Measurements from ENCODE around the gene ZNF32. TPM values are rescaled to one million over a fixed set of nuclear protein-coding genes. Genes with fewer than 3 reads are reported as not detected.
"Not testable (repeated sequence)": the region's sequence is repeated elsewhere in the genome, so short reads cannot be mapped to it uniquely, and the experiment has no call there.

Gene ZNF32
- total RNA-seq, 2 experiments from 2014 or later: 16.5 to 18.0 TPM

DNA sequence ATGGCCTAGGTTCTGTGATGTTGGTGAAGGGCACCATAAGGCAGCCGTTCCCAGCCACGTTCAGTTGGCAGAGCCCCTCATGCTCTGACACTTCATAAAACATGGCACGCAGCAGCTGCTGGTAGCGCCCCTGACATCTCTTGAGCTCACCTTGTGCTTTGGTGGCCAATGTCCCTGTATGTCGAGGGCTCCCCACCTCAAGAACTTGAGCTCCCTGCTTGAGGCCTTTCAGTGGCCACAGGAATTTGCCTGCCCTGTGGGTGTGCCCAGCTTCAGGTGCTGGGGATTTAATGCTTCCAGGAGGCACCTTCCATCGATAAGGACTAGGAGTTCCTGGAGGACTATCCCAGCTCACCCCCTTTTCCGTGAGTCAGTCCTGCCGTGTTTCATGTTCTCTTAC is 9.5 kb upstream of the ZNF32 start:
- no peaks in the 10 kb centered on the region for H3K9me3 Mint-ChIP-seq (ENCODE audit: insufficient read depth)
- no peak overlapping the region for H3K4me3 Mint-ChIP-seq
- DNase-seq (no peak), ATAC-seq (no peak)
- POLR2A ChIA-PET: no interaction called here
- no peaks in the 10 kb centered on the region for H3K4me1 Mint-ChIP-seq (ENCODE audit: low read depth)
- H3K27me3 Mint-ChIP-seq (ENCODE audit: low read depth): peaks cover 22% of the 10 kb centered on the region
- no peak overlapping the region for H3K27ac Mint-ChIP-seq
- H3K36me3 Mint-ChIP-seq (ENCODE audit: low read depth): no peaks in the 10 kb centered on the region
- CTCF ChIA-PET: interaction anchor here (0.8 to 1.7 kb wide), 2 partner anchors 9 to 25 kb away, joined by 3 to 5 read pairs; partner anchors contain the start of gene ZNF32

DNA sequence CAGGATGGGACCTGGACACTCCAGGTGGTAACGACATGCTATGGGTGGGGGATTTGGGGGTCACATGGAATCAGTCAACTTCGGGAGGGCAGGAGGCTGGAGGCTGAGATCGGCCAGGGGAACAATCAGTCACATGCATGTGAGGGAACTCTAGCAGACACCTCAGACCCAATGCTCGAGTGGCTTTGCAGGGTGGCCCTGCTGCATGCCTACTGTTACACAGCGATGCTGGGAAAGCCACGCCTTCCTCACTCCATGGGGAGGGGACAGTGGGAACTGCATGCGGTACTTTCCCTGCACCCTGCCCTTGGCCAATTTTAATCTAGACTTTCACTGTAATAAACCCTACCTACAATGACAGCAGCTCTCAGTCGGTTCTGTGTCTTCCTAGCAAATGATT is 6.6 kb upstream of the ZNF32 start:
- Mint-ChIP-seq H3K27ac (no peak overlapping the region), H3K27me3 (ENCODE audit: low read depth) (peaks cover 23% of the 10 kb centered on the region), H3K4me3 (no peak overlapping the region), H3K36me3 (ENCODE audit: low read depth) (no peaks in the 10 kb centered on the region), H3K9me3 (ENCODE audit: insufficient read depth) (no peaks in the 10 kb centered on the region), H3K4me1 (ENCODE audit: low read depth) (no peaks in the 10 kb centered on the region)
- ATAC-seq (no peak), DNase-seq (no peak)
- POLR2A ChIA-PET: no interaction called here
- CTCF ChIA-PET: interaction anchor here (1.4 kb wide), 1 partner anchor 15 kb away, joined by 4 read pairs; no protein-coding TSS in a partner anchor

DNA sequence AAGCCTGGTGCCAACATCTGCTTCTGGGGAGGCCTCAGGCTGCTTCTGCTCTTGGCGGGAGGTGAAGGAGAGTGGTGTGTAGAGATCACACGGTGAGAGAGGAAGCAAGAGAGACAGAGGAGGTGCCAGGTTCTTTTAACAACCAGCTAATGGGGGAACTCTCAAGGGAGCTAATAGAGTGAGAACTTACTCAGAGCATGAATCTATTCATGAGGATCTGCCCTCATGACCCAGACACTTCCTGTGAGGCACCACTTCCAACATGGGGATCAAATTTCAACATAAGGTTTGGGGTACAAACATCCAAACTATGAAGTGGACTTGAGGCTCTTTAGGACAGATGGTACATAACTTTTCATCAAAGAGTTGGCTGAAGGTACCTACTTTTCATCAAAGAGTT is 5.1 kb upstream of the ZNF32 start:
- Mint-ChIP-seq H3K9me3 (ENCODE audit: insufficient read depth) (no peaks in the 10 kb centered on the region), H3K27me3 (ENCODE audit: low read depth) (peaks cover 29% of the 10 kb centered on the region), H3K4me1 (ENCODE audit: low read depth) (peaks cover 7% of the 10 kb centered on the region), H3K27ac (no peak overlapping the region), H3K36me3 (ENCODE audit: low read depth) (peaks cover 4% of the 10 kb centered on the region), H3K4me3 (no peak overlapping the region)
- ATAC-seq (no peak), DNase-seq (no peak)
- ChIA-PET POLR2A (no interaction called here), CTCF (interaction anchor here (1.0 kb wide), 1 partner anchor 44 kb away, joined by 3 read pairs; no protein-coding TSS in a partner anchor)

DNA sequence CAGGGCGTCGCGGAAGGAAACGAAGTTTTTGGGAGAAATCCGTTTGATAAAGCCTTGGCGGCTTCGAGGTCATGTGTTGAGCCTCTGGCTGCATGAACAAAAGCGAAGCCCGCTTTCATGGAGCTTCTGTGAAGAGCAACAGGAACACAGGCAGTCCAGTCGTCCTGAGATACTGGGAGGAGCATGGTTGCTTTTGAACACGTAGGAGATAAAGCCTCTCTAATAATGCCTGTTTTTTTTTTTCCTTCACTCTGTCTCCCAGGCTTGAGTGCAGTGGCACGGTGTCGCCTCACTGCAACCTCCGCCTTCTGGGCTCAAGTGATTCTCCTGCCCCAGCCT is 473 bp upstream of the ZNF32 start:
- ATAC-seq (peak; percentile 2), DNase-seq (no peak)
- ChIA-PET CTCF (interaction anchor here (1.2 to 2.0 kb wide), 3 partner anchors 8 to 54 kb away, joined by 3 to 5 read pairs (median 5); no protein-coding TSS in a partner anchor), POLR2A (no interaction called here)
- Mint-ChIP-seq H3K27ac (peak overlapping the region; percentile 82), H3K9me3 (ENCODE audit: insufficient read depth) (peaks cover 34% of the 10 kb centered on the region), H3K27me3 (ENCODE audit: low read depth) (peaks cover 16% of the 10 kb centered on the region), H3K36me3 (ENCODE audit: low read depth) (peaks cover 39% of the 10 kb centered on the region), H3K4me3 (peak overlapping the region; percentile 85), H3K4me1 (ENCODE audit: low read depth) (peaks cover 24% of the 10 kb centered on the region)

DNA sequence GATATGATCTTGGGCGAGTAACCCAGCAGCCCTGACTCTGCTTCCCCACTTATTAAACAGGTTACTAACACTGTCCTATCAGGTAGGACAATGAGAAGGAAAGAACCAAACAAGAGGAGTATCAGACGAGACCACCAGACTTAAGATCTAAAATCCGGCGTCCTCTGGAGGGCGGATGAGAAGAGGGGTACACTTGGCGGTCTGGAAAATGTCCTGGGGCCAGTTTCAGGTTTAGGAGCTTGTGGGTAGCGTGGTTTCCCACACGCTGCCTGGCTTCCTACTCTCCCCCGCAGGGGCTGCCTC is 635 bp downstream of the ZNF32 start:
- H3K27ac Mint-ChIP-seq: peak overlapping the region; percentile 82
- H3K36me3 Mint-ChIP-seq (ENCODE audit: low read depth): peaks cover 50% of the 10 kb centered on the region
- peak overlapping the region; percentile 85 for H3K4me3 Mint-ChIP-seq
- no peak for ATAC-seq
- peaks cover 12% of the 10 kb centered on the region for H3K27me3 Mint-ChIP-seq (ENCODE audit: low read depth)
- H3K4me1 Mint-ChIP-seq (ENCODE audit: low read depth): peaks cover 24% of the 10 kb centered on the region
- H3K9me3 Mint-ChIP-seq (ENCODE audit: insufficient read depth): peaks cover 41% of the 10 kb centered on the region
- ChIA-PET CTCF (interaction anchor here (0.6 to 2.0 kb wide), 3 partner anchors 10 to 34 kb away, joined by 3 to 5 read pairs (median 3); no protein-coding TSS in a partner anchor), POLR2A (no interaction called here)
- peak; percentile 45 for DNase-seq

DNA sequence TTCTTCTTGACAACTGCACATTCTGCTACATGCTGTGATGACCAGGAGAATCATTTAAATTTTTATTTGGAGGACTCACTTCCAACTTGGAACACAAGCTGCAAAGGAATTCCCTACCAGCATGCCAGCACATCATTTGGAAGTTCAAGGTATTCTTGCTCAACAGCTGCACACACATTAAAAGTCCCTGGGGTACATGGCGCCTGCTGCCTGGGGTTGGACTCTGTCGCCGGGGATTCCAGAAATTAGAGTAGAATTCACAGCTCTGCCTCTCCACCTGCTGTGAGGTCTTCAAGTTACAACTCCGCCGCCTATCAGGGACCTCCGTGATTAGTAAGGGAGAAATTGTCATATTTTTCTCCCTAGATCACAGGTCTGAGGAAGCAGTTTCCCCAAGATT is 1.1 kb downstream of the ZNF32 start:
- H3K9me3 Mint-ChIP-seq (ENCODE audit: insufficient read depth): peaks cover 41% of the 10 kb centered on the region
- no peak for ATAC-seq
- ChIA-PET CTCF (interaction anchor here (0.6 to 2.0 kb wide), 3 partner anchors 10 to 33 kb away, joined by 3 to 5 read pairs (median 3); no protein-coding TSS in a partner anchor), POLR2A (no interaction called here)
- DNase-seq: no peak
- peaks cover 24% of the 10 kb centered on the region for H3K4me1 Mint-ChIP-seq (ENCODE audit: low read depth)
- no peak overlapping the region for H3K27ac Mint-ChIP-seq
- peaks cover 8% of the 10 kb centered on the region for H3K27me3 Mint-ChIP-seq (ENCODE audit: low read depth)
- H3K4me3 Mint-ChIP-seq: peak overlapping the region; percentile 85
- H3K36me3 Mint-ChIP-seq (ENCODE audit: low read depth): peaks cover 54% of the 10 kb centered on the region

DNA sequence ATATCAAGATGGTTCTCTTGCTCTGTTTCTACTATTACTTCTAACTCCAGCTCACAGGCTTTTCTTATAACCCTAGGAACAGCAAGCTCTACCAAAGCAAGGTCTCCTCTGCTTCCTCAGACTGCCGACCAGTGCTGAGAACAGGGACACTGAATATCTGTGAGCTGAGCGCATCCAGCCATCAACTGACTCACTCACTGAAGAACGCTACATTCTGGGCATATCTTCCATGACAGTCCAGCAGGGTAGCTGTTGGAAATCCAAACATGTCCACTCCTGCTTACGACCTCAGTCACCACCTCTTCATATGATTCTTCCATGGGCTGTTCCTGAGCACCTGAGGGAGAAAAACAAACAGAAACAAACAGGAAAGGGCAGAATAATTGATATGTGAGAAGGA is 2.8 kb downstream of the ZNF32 start:
- DNase-seq (no peak), ATAC-seq (no peak)
- POLR2A ChIA-PET: no interaction called here
- Mint-ChIP-seq H3K9me3 (ENCODE audit: insufficient read depth) (peaks cover 50% of the 10 kb centered on the region), H3K4me1 (ENCODE audit: low read depth) (peaks cover 24% of the 10 kb centered on the region), H3K36me3 (ENCODE audit: low read depth) (peaks cover 54% of the 10 kb centered on the region), H3K4me3 (no peak overlapping the region), H3K27me3 (ENCODE audit: low read depth) (peaks cover 8% of the 10 kb centered on the region), H3K27ac (no peak overlapping the region)
- CTCF ChIA-PET: no interaction called here

DNA sequence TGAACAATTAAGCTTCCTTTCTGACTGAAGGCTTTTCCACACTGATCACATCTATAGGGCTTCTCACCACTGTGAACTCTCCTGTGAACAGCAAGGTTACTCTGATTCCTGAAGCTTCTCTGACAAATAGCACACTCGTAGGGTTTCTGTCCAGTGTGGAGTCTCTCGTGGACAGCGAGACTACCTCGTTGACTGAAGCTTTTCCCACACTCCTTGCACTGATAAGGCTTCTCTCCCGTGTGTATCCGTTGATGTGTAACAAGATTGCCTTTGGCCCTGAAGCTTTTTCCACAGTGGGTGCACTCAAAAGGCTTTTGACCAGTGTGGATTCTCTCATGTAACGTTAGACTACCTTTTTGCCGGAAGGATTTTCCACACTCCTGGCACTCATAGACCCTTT is 4.4 kb downstream of the ZNF32 start:
- POLR2A ChIA-PET: no interaction called here
- peaks cover 54% of the 10 kb centered on the region for H3K36me3 Mint-ChIP-seq (ENCODE audit: low read depth)

DNA sequence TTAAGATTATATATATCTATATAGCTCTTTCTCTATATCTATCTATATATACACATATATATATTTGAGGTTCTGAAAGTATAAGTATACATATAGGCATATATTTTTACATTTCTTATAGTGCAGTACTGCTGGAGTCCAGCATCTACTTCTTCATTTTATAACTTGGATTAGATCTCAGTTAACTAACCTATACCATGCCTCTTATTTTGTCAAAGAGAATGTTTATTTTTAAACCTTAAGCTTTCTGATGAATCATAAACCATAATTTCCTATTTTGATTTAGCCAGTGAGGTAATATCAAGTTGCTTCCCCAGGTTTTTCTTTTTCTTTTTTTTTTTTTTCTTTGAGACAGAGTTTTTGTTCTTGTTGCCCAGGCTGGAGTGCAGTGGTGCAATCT is 8.1 kb downstream of the ZNF32 start:
- CTCF ChIA-PET: no interaction called here
- no peak overlapping the region for H3K4me3 Mint-ChIP-seq
- ATAC-seq (no peak), DNase-seq (no peak)
- peaks cover 4% of the 10 kb centered on the region for H3K27me3 Mint-ChIP-seq (ENCODE audit: low read depth)
- no peak overlapping the region for H3K27ac Mint-ChIP-seq
- POLR2A ChIA-PET: no interaction called here
- H3K9me3 Mint-ChIP-seq (ENCODE audit: insufficient read depth): peaks cover 52% of the 10 kb centered on the region
- no peaks in the 10 kb centered on the region for H3K4me1 Mint-ChIP-seq (ENCODE audit: low read depth)
- peaks cover 29% of the 10 kb centered on the region for H3K36me3 Mint-ChIP-seq (ENCODE audit: low read depth)

More for the DNA sequence above, 4.4 kb downstream of the ZNF32 start:
- Mint-ChIP-seq H3K9me3 (ENCODE audit: insufficient read depth) (peaks cover 50% of the 10 kb centered on the region), H3K27ac (no peak overlapping the region), H3K4me1 (ENCODE audit: low read depth) (peaks cover 21% of the 10 kb centered on the region), H3K27me3 (ENCODE audit: low read depth) (no peaks in the 10 kb centered on the region), H3K4me3 (no peak overlapping the region)
- CTCF ChIA-PET: no interaction called here
- ATAC-seq (no peak), DNase-seq (no peak)

DNA sequence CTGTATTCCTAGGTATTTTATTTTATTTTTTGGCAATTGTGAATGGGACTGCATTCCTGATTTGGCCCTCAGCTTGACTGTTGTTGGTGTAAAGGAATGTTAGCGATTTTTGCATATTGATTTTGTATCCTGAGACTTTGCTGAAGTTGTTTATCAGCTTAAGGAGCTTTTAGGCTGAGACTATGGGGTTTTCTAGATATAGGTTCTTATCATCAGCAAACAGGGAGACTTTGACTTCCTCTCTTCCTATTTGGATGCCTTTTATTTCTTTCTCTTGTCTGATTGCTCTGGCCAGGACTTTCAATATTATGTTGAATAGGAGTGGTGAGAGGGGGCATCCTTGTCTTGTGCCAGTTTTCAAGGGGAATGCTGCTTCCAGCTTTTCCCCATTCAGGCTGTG is 12.9 kb downstream of the ZNF32 start:
- H3K4me3 Mint-ChIP-seq; H3K36me3 Mint-ChIP-seq (ENCODE audit: low read depth); ATAC-seq; POLR2A ChIA-PET; H3K27ac Mint-ChIP-seq; DNase-seq; H3K27me3 Mint-ChIP-seq (ENCODE audit: low read depth); CTCF ChIA-PET; H3K4me1 Mint-ChIP-seq (ENCODE audit: low read depth): not testable (repeated sequence)
- H3K9me3 Mint-ChIP-seq (ENCODE audit: insufficient read depth): peaks cover 36% of the 10 kb centered on the region

DNA sequence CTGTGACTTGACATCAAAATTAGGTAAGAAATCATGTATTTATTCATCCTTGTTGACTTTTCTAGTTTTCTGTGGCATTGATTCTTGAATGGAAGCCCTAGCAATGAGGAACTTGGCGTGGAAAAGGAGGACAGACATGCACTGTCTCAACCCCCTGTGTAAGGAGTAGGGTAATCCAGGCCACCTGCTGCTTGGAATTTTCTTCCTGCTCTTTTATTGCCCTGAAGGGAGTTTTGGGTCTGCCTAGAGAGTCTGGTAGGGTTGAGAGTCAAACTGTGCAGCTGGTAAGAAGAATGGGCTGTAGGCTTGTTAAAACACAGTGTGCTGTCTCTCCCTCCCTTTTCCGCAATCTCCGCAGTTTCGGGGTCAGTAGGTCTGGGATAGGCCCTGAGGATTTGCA is 19.7 kb downstream of the ZNF32 start:
- no peak for ATAC-seq
- ChIA-PET CTCF (no interaction called here), POLR2A (no interaction called here)
- H3K27ac Mint-ChIP-seq: no peak overlapping the region
- H3K4me1 Mint-ChIP-seq (ENCODE audit: low read depth): no peaks in the 10 kb centered on the region
- H3K9me3 Mint-ChIP-seq (ENCODE audit: insufficient read depth): peaks cover 5% of the 10 kb centered on the region
- H3K4me3 Mint-ChIP-seq: no peak overlapping the region
- no peaks in the 10 kb centered on the region for H3K27me3 Mint-ChIP-seq (ENCODE audit: low read depth)
- no peak for DNase-seq
- H3K36me3 Mint-ChIP-seq (ENCODE audit: low read depth): no peaks in the 10 kb centered on the region

DNA sequence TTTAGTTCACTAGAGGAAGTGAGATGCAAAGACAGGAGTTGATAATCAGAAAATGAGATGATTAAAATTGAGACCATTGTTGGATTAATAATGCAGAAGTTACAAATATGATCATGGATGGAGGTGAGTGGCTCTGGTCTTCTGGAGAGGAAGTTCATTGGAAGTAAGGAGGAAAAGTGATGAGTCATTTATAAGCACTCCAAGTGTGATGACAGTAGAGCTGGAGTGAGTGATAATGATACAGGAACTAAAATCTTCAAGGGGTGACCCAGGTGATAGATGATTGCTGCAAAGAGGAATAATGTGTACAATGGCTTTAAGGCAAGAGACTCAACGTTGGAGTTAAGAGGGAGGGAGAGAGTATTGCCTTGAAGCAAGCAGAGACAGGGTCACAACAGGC is 20.7 kb downstream of the ZNF32 start:
- POLR2A ChIA-PET: no interaction called here
- CTCF ChIA-PET: no interaction called here
- DNase-seq (no peak), ATAC-seq (no peak)
- Mint-ChIP-seq H3K27ac (no peak overlapping the region), H3K4me1 (ENCODE audit: low read depth) (peaks cover 6% of the 10 kb centered on the region), H3K4me3 (no peak overlapping the region), H3K36me3 (ENCODE audit: low read depth) (peaks cover 6% of the 10 kb centered on the region), H3K9me3 (ENCODE audit: insufficient read depth) (peaks cover 13% of the 10 kb centered on the region), H3K27me3 (ENCODE audit: low read depth) (no peaks in the 10 kb centered on the region)

DNA sequence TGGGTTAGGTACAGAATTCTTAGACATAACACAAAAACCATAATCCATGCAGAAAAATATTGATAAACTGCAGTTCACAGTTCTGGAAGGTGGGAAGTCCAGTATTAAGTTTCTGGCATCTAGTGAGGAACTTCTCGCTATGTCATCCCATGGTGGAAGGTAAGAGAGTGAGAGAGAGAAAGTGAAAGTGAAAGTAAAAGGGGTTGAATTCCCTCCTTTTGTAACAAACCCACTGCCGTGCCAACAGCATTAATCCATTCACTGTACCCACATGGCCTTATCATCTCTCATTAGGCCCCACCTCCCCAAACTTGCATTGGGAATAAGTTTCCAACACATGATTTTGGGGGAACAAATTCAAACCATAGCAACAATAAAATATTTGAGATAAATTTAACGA is 25.3 kb downstream of the ZNF32 start:
- peaks cover 11% of the 10 kb centered on the region for H3K4me1 Mint-ChIP-seq (ENCODE audit: low read depth)
- ChIA-PET CTCF (no interaction called here), POLR2A (interaction anchor here (0.5 kb wide), 1 partner anchor 144 kb away, joined by 3 read pairs; no protein-coding TSS in a partner anchor)
- H3K9me3 Mint-ChIP-seq (ENCODE audit: insufficient read depth): peaks cover 42% of the 10 kb centered on the region
- no peaks in the 10 kb centered on the region for H3K27me3 Mint-ChIP-seq (ENCODE audit: low read depth)
- H3K27ac Mint-ChIP-seq: peak overlapping the region; percentile 39
- peak overlapping the region; percentile 35 for H3K4me3 Mint-ChIP-seq
- peaks cover 22% of the 10 kb centered on the region for H3K36me3 Mint-ChIP-seq (ENCODE audit: low read depth)
- ATAC-seq (peak; percentile 72), DNase-seq (no peak)

Data from activated CD8-positive, alpha-beta T cell treated with anti-CD3 and anti-CD28 coated beads, Interleukin-2, amount 10 ng/mL, durations not matched to agents 7 days and 5 days (primary cell).